H9 (cell line): ENCODE measurements around the gene BRMS1. TPM values are rescaled to one million over a fixed set of nuclear protein-coding genes. Genes with fewer than 3 reads are reported as not detected.
A peak's percentile ranks its signal among the peaks of the same experiment; 100 is the strongest.

Experiments
- DNase-seq: peaks from one replicate; pipeline ENCODE4 v3.0.0-alpha.2; 2017
- H2AFZ ChIP-seq: one replicate; pipeline ENCODE4 v1.6.1; 2013; ENCODE audit warnings: mild to moderate bottlenecking, low read length, control low read depth, moderate library complexity
- H2AK5ac ChIP-seq: 2 replicates; pipeline ENCODE4 v1.6.1; 2013; ENCODE audit warnings: low read length, control low read depth, mixed read lengths; ENCODE audit not compliant: insufficient read length
- H2BK120ac ChIP-seq: one replicate; pipeline ENCODE4 v1.6.1; 2013; ENCODE audit warnings: low read depth, mild to moderate bottlenecking, low read length, control low read depth, inconsistent platforms; ENCODE audit not compliant: poor library complexity, severe bottlenecking
- H2BK12ac ChIP-seq: 2 replicates; pipeline ENCODE4 v1.6.1; 2013; ENCODE audit warnings: low read length, control low read depth, mixed read lengths, low read depth; ENCODE audit not compliant: insufficient read length
- H2BK15ac ChIP-seq: 2 replicates; pipeline ENCODE4 v1.6.1; 2013; ENCODE audit warnings: low read depth, low read length, control low read depth
- H2BK20ac ChIP-seq: one replicate; pipeline ENCODE4 v1.6.1; 2013; ENCODE audit warnings: low read depth, mild to moderate bottlenecking, low read length, control low read depth, inconsistent platforms; ENCODE audit not compliant: poor library complexity, severe bottlenecking
- H2BK5ac ChIP-seq: 2 replicates; pipeline ENCODE4 v1.6.1; 2013; ENCODE audit warnings: low read length, control low read depth, mixed read lengths; ENCODE audit not compliant: insufficient read length
- H3K14ac ChIP-seq: 2 replicates; pipeline ENCODE4 v1.6.1; 2013; ENCODE audit warnings: low read length, control low read depth; ENCODE audit not compliant: insufficient read depth
- H3K18ac ChIP-seq: 2 replicates; pipeline ENCODE4 v1.6.1; 2013; ENCODE audit warnings: low read depth, mild to moderate bottlenecking, mixed read lengths, low read length, control low read depth; ENCODE audit not compliant: insufficient read length
- H3K23ac ChIP-seq: 2 replicates; pipeline ENCODE4 v1.6.1; 2013; ENCODE audit warnings: low read length, control low read depth, mixed read lengths, low read depth; ENCODE audit not compliant: insufficient read length
- H3K23me2 ChIP-seq: 2 replicates; pipeline ENCODE4 v1.6.1; 2013; ENCODE audit warnings: low read depth, mild to moderate bottlenecking, mixed read lengths, low read length, control low read depth; ENCODE audit not compliant: insufficient read length, poor library complexity, severe bottlenecking
- H3K27ac ChIP-seq: 2 replicates; pipeline ENCODE4 v1.5.1; 2013; ENCODE audit warnings: low read length, control low read depth, mixed read lengths, low read depth; ENCODE audit not compliant: insufficient read length
- H3K27me3 ChIP-seq: 2 replicates; pipeline ENCODE4 v1.6.1; 2013; ENCODE audit warnings: low read length, control low read depth, inconsistent platforms; ENCODE audit not compliant: insufficient read depth
- H3K4ac ChIP-seq: 2 replicates; pipeline ENCODE4 v1.6.1; 2013; ENCODE audit warnings: low read depth, mild to moderate bottlenecking, control low read depth, inconsistent platforms, low read length, moderate library complexity
- H3K4me1 ChIP-seq: 2 replicates; pipeline ENCODE4 v1.6.1; 2013; ENCODE audit warnings: low read length, control low read depth, inconsistent platforms; ENCODE audit not compliant: insufficient read depth
- H3K4me2 ChIP-seq: 2 replicates; pipeline ENCODE4 v1.6.1; 2013; ENCODE audit warnings: low read length, control low read depth, mixed read lengths; ENCODE audit not compliant: insufficient read length, insufficient read depth
- H3K56ac ChIP-seq: 2 replicates; pipeline ENCODE4 v1.6.1; 2013; ENCODE audit warnings: low read depth, mild to moderate bottlenecking, mixed read lengths, low read length, control low read depth; ENCODE audit not compliant: insufficient read length
- H3K79me1 ChIP-seq: 2 replicates; pipeline ENCODE4 v1.6.1; 2013; ENCODE audit warnings: low read depth, mild to moderate bottlenecking, moderate library complexity, low read length, control low read depth, inconsistent platforms; ENCODE audit not compliant: insufficient read depth, poor library complexity, severe bottlenecking
- H3K79me2 ChIP-seq: 2 replicates; pipeline ENCODE4 v1.6.1; 2013; ENCODE audit warnings: low read length, control low read depth, inconsistent platforms; ENCODE audit not compliant: insufficient read depth
- H3K9ac ChIP-seq: 2 replicates; pipeline ENCODE4 v1.6.1; 2013; ENCODE audit warnings: low read length, control low read depth, mixed read lengths; ENCODE audit not compliant: insufficient read length; ENCODE audit errors: extremely low read depth
- H3K9me3 ChIP-seq: one replicate; pipeline ENCODE4 v1.6.1; 2013; ENCODE audit warnings: low read depth, low read length, inconsistent platforms; ENCODE audit not compliant: control insufficient read depth
- H3T11ph ChIP-seq: one replicate; pipeline ENCODE4 v1.6.1; 2013; ENCODE audit warnings: mild to moderate bottlenecking, low read length, control low read depth, inconsistent platforms
- H4K20me1 ChIP-seq: one replicate; pipeline ENCODE4 v1.6.1; 2013; ENCODE audit not compliant: control insufficient read depth, insufficient read length, insufficient read depth
- H4K5ac ChIP-seq: 2 replicates; pipeline ENCODE4 v1.6.1; 2013; ENCODE audit warnings: low read depth, mild to moderate bottlenecking, mixed read lengths, low read length, control low read depth; ENCODE audit not compliant: insufficient read length
- H4K8ac ChIP-seq: replicated peaks from 2 replicates; pipeline ENCODE4 v1.6.1; 2013; ENCODE audit warnings: low read length, control low read depth, mixed read lengths, low read depth; ENCODE audit not compliant: insufficient read length
- H4K91ac ChIP-seq: 2 replicates; pipeline ENCODE4 v1.6.1; 2013; ENCODE audit warnings: low read depth, mild to moderate bottlenecking, moderate library complexity, mixed read lengths, low read length, control low read depth; ENCODE audit not compliant: insufficient read length
- H3K27ac Mint-ChIP-seq, 3 experiments: 2 replicates in 2 of 3; 3 replicates in 1 of 3; pipeline ENCODE4 v1.8.0; 2020 to 2021; ENCODE audit warnings: mixed read lengths in 3 of 3, mild to moderate bottlenecking in 1 of 3, moderate library complexity in 1 of 3
- H3K27me3 Mint-ChIP-seq: 2 replicates; pipeline ENCODE4 v1.8.0; 2021; ENCODE audit warnings: low read depth, mild to moderate bottlenecking, moderate library complexity, mixed read lengths
- H3K36me3 Mint-ChIP-seq, 3 experiments: 2 replicates in 2 of 3; 3 replicates in 1 of 3; pipeline ENCODE4 v1.8.0; 2020 to 2021; ENCODE audit warnings: low read depth in 3 of 3, mixed read lengths in 3 of 3; ENCODE audit not compliant: insufficient read depth in 1 of 3
- H3K4me1 Mint-ChIP-seq, 2 experiments: 2 replicates each; pipeline ENCODE4 v1.8.0; 2020; ENCODE audit warnings: mixed read lengths in 2 of 2
- H3K4me3 Mint-ChIP-seq, 2 experiments: 2 replicates in 1 of 2; 3 replicates in 1 of 2; pipeline ENCODE4 v1.8.0; 2020 to 2021; ENCODE audit warnings: mild to moderate bottlenecking in 2 of 2, mixed read lengths in 2 of 2, moderate library complexity in 1 of 2
- H3K9me3 Mint-ChIP-seq, 2 experiments: 2 replicates in 1 of 2; 3 replicates in 1 of 2; pipeline ENCODE4 v1.8.0; 2020; ENCODE audit warnings: mild to moderate bottlenecking in 2 of 2, mixed read lengths in 2 of 2, moderate library complexity in 1 of 2
- CTCF ChIP-seq: fragments of 200-600 bp; sonication (generic); conservative IDR thresholded peaks from 3 replicates; pipeline ENCODE4 v1.8.0; 2021; ENCODE audit warnings: antibody characterized with exemption, mild to moderate bottlenecking
- WGBS: extraction: QIAGEN DNeasy Blood & Tissue Kit; methylation state at CpG from one replicate; pipeline ENCODE4 v1.1.7; 2013; ENCODE audit warnings: missing lambda C conversion rate, low lambda C conversion rate, mixed read lengths; ENCODE audit not compliant: insufficient read length; ENCODE audit errors: extremely low coverage; 5-methylcytosine and 5-hydroxymethylcytosine counted together
- total RNA-seq: library from RNA; stranded (reverse); gene quantifications from 2 replicates; pipeline ENCODE4 v1.2.1, GENCODE V29; 2021

Gene BRMS1
- total RNA-seq, 1 experiment from 2014 or later: 50.1 TPM

- H3K14ac ChIP-seq: no peak overlapping the region
- H3K4me1 Mint-ChIP-seq: peaks cover 23 to 29% of the 10 kb centered on the region in 2 experiments
- H3K4me3 Mint-ChIP-seq: peak overlapping the region; percentile 42 to 69; a peak in 4 of 5 replicates
- H2BK20ac ChIP-seq: no peak overlapping the region
- no peak overlapping the region for H2BK12ac ChIP-seq
- H3T11ph ChIP-seq: no peak overlapping the region
- H2AK5ac ChIP-seq: no peak overlapping the region
- peaks cover 4% of the 10 kb centered on the region for H3K23me2 ChIP-seq
- no peak overlapping the region for H2BK5ac ChIP-seq
- WGBS: no CpG with 5 or more reads among the region's 14 CpGs
- no peaks in the 10 kb centered on the region for H3K27me3 ChIP-seq
- H4K8ac ChIP-seq: no peak overlapping the region
- no peaks in the 10 kb centered on the region for H3K79me1 ChIP-seq
- no peak overlapping the region for H3K9ac ChIP-seq
- no peak overlapping the region for H2BK15ac ChIP-seq
- peaks cover 14 to 20% of the 10 kb centered on the region in 2 experiments for H3K9me3 Mint-ChIP-seq
- H3K23ac ChIP-seq: no peak overlapping the region
- no peaks in the 10 kb centered on the region for H3K9me3 ChIP-seq
- no peak overlapping the region for H3K27ac ChIP-seq
- TF ChIP-seq CTCF: no peak
- H3K27me3 Mint-ChIP-seq: peaks cover 29% of the 10 kb centered on the region
- H3K4me2 ChIP-seq: peak overlapping the region; percentile 7
- DNase-seq: no peak
- no peak overlapping the region for H4K91ac ChIP-seq
- H2BK120ac ChIP-seq: no peak overlapping the region
- H3K36me3 Mint-ChIP-seq: peaks cover 8 to 18% (median 16%) of the 10 kb centered on the region in 3 experiments
- H3K4me1 ChIP-seq: peaks cover 2% of the 10 kb centered on the region; the same call in 1 of the 2 replicates
- no peaks in the 10 kb centered on the region for H4K20me1 ChIP-seq
- no peaks in the 10 kb centered on the region for H3K79me2 ChIP-seq
- no peak overlapping the region for H3K4ac ChIP-seq
- no peak overlapping the region for H4K5ac ChIP-seq
- peak overlapping the region; percentile 69 for H3K18ac ChIP-seq
- peak overlapping the region; percentile 47 to 83 (median 70); a peak in 4 of 7 replicates for H3K27ac Mint-ChIP-seq
- no peak overlapping the region for H3K56ac ChIP-seq
- no peak overlapping the region for H2AFZ ChIP-seq
Observed at GRCh38 chr11:66317322-66317722, 27.6 kb downstream of the BRMS1 start.
